ENCODE data around the gene PTPRA. TPM values are rescaled to one million over a fixed set of nuclear protein-coding genes. Genes with fewer than 3 reads are reported as not detected.
"Not testable (repeated sequence)": the region's sequence is repeated elsewhere in the genome, so short reads cannot be mapped to it uniquely, and the experiment has no call there.

PTPRA gene
- total RNA-seq, 1 donor from 2014 or later: 26.5 TPM

GRCh38 chr20:3021777-3022176 lies 148.5 kb downstream of the PTPRA start:
- ATAC-seq (no peak), DNase-seq (no peak)
- intact Hi-C loops (cut with micrococcal nuclease): no loop called here

- DNase-seq; ATAC-seq; intact Hi-C loops (cut with micrococcal nuclease): not testable (repeated sequence)
Measured at GRCh38 chr20:3022559-3023490, 149.5 kb downstream of the PTPRA start.

- DNase-seq (no peak), ATAC-seq (no peak)
- intact Hi-C loops (cut with micrococcal nuclease): no loop called here
Measured at GRCh38 chr20:3027987-3028386, 154.7 kb downstream of the PTPRA start.

- no peak for DNase-seq
- intact Hi-C loops (cut with micrococcal nuclease): no loop called here
- no peak for ATAC-seq
Measured at GRCh38 chr20:3031524-3032147, 158.4 kb downstream of the PTPRA start.

GRCh38 chr20:3032624-3033023 lies 159.3 kb downstream of the PTPRA start:
- ATAC-seq: peak; percentile 45
- intact Hi-C loops (cut with micrococcal nuclease): no loop called here
- peak; percentile 52 for DNase-seq

- intact Hi-C loops (cut with micrococcal nuclease): no loop called here
- DNase-seq: no peak
- no peak for ATAC-seq
Measured at GRCh38 chr20:3037654-3038053, 164.4 kb downstream of the PTPRA start.

GRCh38 chr20:3038454-3038853 lies 165.2 kb downstream of the PTPRA start:
- DNase-seq (no peak), ATAC-seq (no peak)
- intact Hi-C loops (cut with micrococcal nuclease): no loop called here

GRCh38 chr20:3039426-3039825 lies 166.1 kb downstream of the PTPRA start:
- DNase-seq: no peak
- intact Hi-C loops (cut with micrococcal nuclease): no loop called here
- no peak for ATAC-seq

- DNase-seq (no peak), ATAC-seq (no peak)
- intact Hi-C loops (cut with micrococcal nuclease): no loop called here
Measured at GRCh38 chr20:3040086-3040485, 166.8 kb downstream of the PTPRA start.

GRCh38 chr20:3041854-3042409 lies 168.7 kb downstream of the PTPRA start:
- ATAC-seq (no peak), DNase-seq (no peak)
- intact Hi-C loops (cut with micrococcal nuclease): no loop called here

- peak; percentile 6 for ATAC-seq
Measured at GRCh38 chr20:3042625-3043024, 169.3 kb downstream of the PTPRA start.

GRCh38 chr20:3043322-3043721 lies 170.0 kb downstream of the PTPRA start, which contains the start of gene GNRH2:
Gene GNRH2, plus strand, starts transcription at chr20:3043622. Its CDS starts 793 bp downstream, at chr20:3044415.
- DNase-seq (no peak), ATAC-seq (no peak)
- intact Hi-C loops (cut with micrococcal nuclease): no loop called here

More at GRCh38 chr20:3042625-3043024, 169.3 kb downstream of the PTPRA start:
- DNase-seq: peak; percentile 74
- intact Hi-C loops (cut with micrococcal nuclease): no loop called here

GRCh38 chr20:3044336-3044965 lies 171.2 kb downstream of the PTPRA start:
- DNase-seq (no peak), ATAC-seq (no peak)
- intact Hi-C loops (cut with micrococcal nuclease): no loop called here

GRCh38 chr20:3045042-3045815 lies 171.9 kb downstream of the PTPRA start:
- intact Hi-C loops (cut with micrococcal nuclease): no loop called here
- DNase-seq: no peak
- peak; percentile 78 for ATAC-seq

GRCh38 chr20:3045816-3046676 lies 172.8 kb downstream of the PTPRA start, which contains the start of gene MRPS26:
Gene MRPS26, plus strand, starts transcription at chr20:3046052. Its CDS starts 17 bp downstream, at chr20:3046069.
- intact Hi-C loops (cut with micrococcal nuclease): no loop called here
- ATAC-seq (peak; percentile 95), DNase-seq (peak; percentile 96)

GRCh38 chr20:3046677-3047462 lies 173.6 kb downstream of the PTPRA start:
- intact Hi-C loops (cut with micrococcal nuclease): no loop called here
- no peak for DNase-seq
- ATAC-seq: no peak

Data from left ventricle myocardium superior (tissue), 1 donor.